ENCODE measurements around the gene DNAH8. TPM values are rescaled to one million over a fixed set of nuclear protein-coding genes. Genes with fewer than 3 reads are reported as not detected.

The DNAH8 gene
- total RNA-seq, 6 experiments from 2014 or later = not detected

GRCh38 chr6:38833320-38833719, 118.2 kb downstream of the DNAH8 start:
- DNase-seq = no peak
- no peaks in the 10 kb centered on the region for H3K4me1 Mint-ChIP-seq (ENCODE audit: low read depth)
- no peak overlapping the region for H3K4me3 Mint-ChIP-seq

GRCh38 chr6:38836585-38836984, 121.5 kb downstream of the DNAH8 start:
- no peaks in the 10 kb centered on the region; the same call in 1 of the 2 replicates for H3K27me3 Mint-ChIP-seq (ENCODE audit: insufficient read depth)
- no peak for DNase-seq
- H3K4me1 Mint-ChIP-seq (ENCODE audit: low read depth) = no peaks in the 10 kb centered on the region
- TF ChIP-seq CTCF (IDR thresholded peaks at IDR 0.05) = no peak
- H3K27ac Mint-ChIP-seq = no peak overlapping the region
- no peaks in the 10 kb centered on the region for H3K9me3 Mint-ChIP-seq
- no peaks in the 10 kb centered on the region for H3K36me3 Mint-ChIP-seq (ENCODE audit: low read depth)
- no peak overlapping the region for H3K4me3 Mint-ChIP-seq

More at GRCh38 chr6:38833320-38833719, 118.2 kb downstream of the DNAH8 start:
- Mint-ChIP-seq H3K27me3 (ENCODE audit: insufficient read depth) (no peaks in the 10 kb centered on the region; the same call in 1 of the 2 replicates), H3K27ac (no peak overlapping the region), H3K36me3 (ENCODE audit: low read depth) (no peaks in the 10 kb centered on the region), H3K9me3 (no peaks in the 10 kb centered on the region)
- TF ChIP-seq CTCF (IDR thresholded peaks at IDR 0.05) = no peak

DNA sequence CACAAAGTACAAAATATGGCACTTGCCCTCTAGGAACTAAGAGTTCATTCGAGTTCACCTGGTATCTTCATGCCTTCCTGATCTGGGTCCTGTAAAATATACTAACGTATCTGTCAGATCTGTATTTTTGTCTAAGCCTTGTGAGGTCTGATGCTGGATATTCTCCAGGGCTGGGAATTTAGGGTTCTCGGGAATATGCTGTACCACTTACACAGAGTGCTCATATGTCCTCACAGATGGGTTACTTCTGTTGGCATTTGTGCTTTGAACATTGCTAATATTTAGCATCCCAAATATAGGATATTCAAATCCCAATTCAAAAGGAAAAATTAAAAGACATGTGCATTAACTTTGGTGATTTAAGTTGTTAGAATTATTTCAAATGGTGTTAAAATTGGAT, 122.0 kb downstream of the DNAH8 start:
- H3K36me3 Mint-ChIP-seq (ENCODE audit: low read depth) = no peaks in the 10 kb centered on the region
- no peak for TF ChIP-seq CTCF (IDR thresholded peaks at IDR 0.05)
- H3K4me3 Mint-ChIP-seq = no peak overlapping the region
- DNase-seq = no peak
- H3K27me3 Mint-ChIP-seq (ENCODE audit: insufficient read depth) = no peaks in the 10 kb centered on the region; the same call in 1 of the 2 replicates
- H3K27ac Mint-ChIP-seq = no peak overlapping the region
- H3K9me3 Mint-ChIP-seq = no peaks in the 10 kb centered on the region
- no peaks in the 10 kb centered on the region for H3K4me1 Mint-ChIP-seq (ENCODE audit: low read depth)

GRCh38 chr6:38843798-38844197, 128.7 kb downstream of the DNAH8 start:
- no peak overlapping the region for H3K27ac Mint-ChIP-seq
- no peak overlapping the region for H3K4me3 Mint-ChIP-seq
- no peaks in the 10 kb centered on the region for H3K36me3 Mint-ChIP-seq (ENCODE audit: low read depth)
- no peaks in the 10 kb centered on the region; the same call in 1 of the 2 replicates for H3K27me3 Mint-ChIP-seq (ENCODE audit: insufficient read depth)
- H3K9me3 Mint-ChIP-seq = no peaks in the 10 kb centered on the region
- no peak for DNase-seq
- no peaks in the 10 kb centered on the region for H3K4me1 Mint-ChIP-seq (ENCODE audit: low read depth)
- no peak for TF ChIP-seq CTCF (IDR thresholded peaks at IDR 0.05)

DNA sequence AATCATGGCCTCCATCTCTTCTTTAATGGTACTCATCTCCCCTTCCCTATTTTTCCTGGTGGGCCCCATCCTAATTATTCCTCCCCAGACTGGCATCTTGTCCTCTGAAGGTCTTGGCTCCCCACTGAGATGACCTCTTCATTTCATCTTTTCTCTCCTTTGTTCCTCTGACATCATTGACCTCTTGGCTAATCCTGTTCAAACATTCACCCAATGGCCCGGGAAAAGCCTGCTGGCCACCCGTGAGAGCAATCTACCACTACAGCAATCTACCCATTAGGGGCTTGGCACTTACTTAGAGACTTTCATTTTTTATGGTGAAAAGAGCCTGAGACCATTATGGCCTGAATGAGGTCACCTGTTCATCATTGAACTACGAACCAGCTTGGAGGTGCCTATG, 130.8 kb downstream of the DNAH8 start:
- TF ChIP-seq CTCF (IDR thresholded peaks at IDR 0.05) = no peak
- H3K4me3 Mint-ChIP-seq = no peak overlapping the region

GRCh38 chr6:38846361-38846760, 131.2 kb downstream of the DNAH8 start:
- TF ChIP-seq CTCF (IDR thresholded peaks at IDR 0.05) = no peak
- no peak overlapping the region for H3K4me3 Mint-ChIP-seq
- H3K4me1 Mint-ChIP-seq (ENCODE audit: low read depth) = no peaks in the 10 kb centered on the region
- H3K27me3 Mint-ChIP-seq (ENCODE audit: insufficient read depth) = no peaks in the 10 kb centered on the region; the same call in 1 of the 2 replicates
- no peaks in the 10 kb centered on the region for H3K9me3 Mint-ChIP-seq
- no peak for DNase-seq
- no peaks in the 10 kb centered on the region for H3K36me3 Mint-ChIP-seq (ENCODE audit: low read depth)
- H3K27ac Mint-ChIP-seq = no peak overlapping the region

More for the DNA sequence above, 130.8 kb downstream of the DNAH8 start:
- no peaks in the 10 kb centered on the region for H3K36me3 Mint-ChIP-seq (ENCODE audit: low read depth)
- H3K9me3 Mint-ChIP-seq = no peaks in the 10 kb centered on the region
- H3K27me3 Mint-ChIP-seq (ENCODE audit: insufficient read depth) = no peaks in the 10 kb centered on the region; the same call in 1 of the 2 replicates
- no peak for DNase-seq
- no peak overlapping the region for H3K27ac Mint-ChIP-seq
- H3K4me1 Mint-ChIP-seq (ENCODE audit: low read depth) = no peaks in the 10 kb centered on the region

Data from HFFc6 (cell line).